Gastrocnemius medialis (tissue), 4 donors: ENCODE measurements around the gene ARHGAP26.

Source experiments
- CTCF ChIP-seq, 5 experiments: fragments of 450-650 bp in 3 of 5; fragments of 200-600 bp in 2 of 5; sonication (generic) in 2 of 5; IDR thresholded peaks in 4 of 5; conservative IDR thresholded peaks in 1 of 5; 1 replicate in 4 of 5; 2 replicates in 1 of 5; pipeline ENCODE4 v1.5.1; 2016 to 2019; ENCODE audit warnings: antibody characterized with exemption in 5 of 5, mild to moderate bottlenecking in 3 of 5, moderate library complexity in 3 of 5
- POLR2A ChIP-seq, 2 donors: fragments of 450-650 bp; IDR thresholded peaks; one replicate each; pipeline ENCODE4 v1.6.1; 2017; ENCODE audit warnings: antibody characterized with exemption in 2 of 2, mild to moderate bottlenecking in 2 of 2, moderate library complexity in 2 of 2

- TF ChIP-seq CTCF (IDR thresholded peaks at IDR 0.05 in 4 of 5, conservative IDR thresholded peaks at IDR 0.05 in 1 of 5) (no peak), POLR2A (IDR thresholded peaks at IDR 0.05) (no peak)
Observed at GRCh38 chr5:143209881-143210395, 439.8 kb downstream of the ARHGAP26 start.
